ENCODE measurements around the gene MLN.

- TF ChIP-seq CTCF (IDR thresholded peaks at IDR 0.05) (no peak), EP300 (IDR thresholded peaks at IDR 0.05; ENCODE audit: borderline replicate concordance in 1 of 2, low read depth in 1 of 2, low read length in 1 of 2) (no peak), SIN3A (IDR thresholded peaks at IDR 0.05; ENCODE audit: borderline replicate concordance, low read depth, low read length) (no peak), FOXM1 (IDR thresholded peaks at IDR 0.05; ENCODE audit: low read depth) (no peak), RAD21 (IDR thresholded peaks at IDR 0.05; ENCODE audit: low read length) (no peak), EZH2phosphoT487 (IDR thresholded peaks at IDR 0.05; ENCODE audit: borderline replicate concordance, low read depth) (no peak)
Measured at GRCh38 chr6:33757113-33757512, 46.7 kb downstream of the MLN start.

Measured in SK-N-SH (cell line).